ENCODE results near the gene G0S2. TPM values are rescaled to one million over a fixed set of nuclear protein-coding genes. Genes with fewer than 3 reads are reported as not detected.
A peak's percentile ranks its signal among the peaks of the same experiment; 100 is the strongest.

The G0S2 gene
- total RNA-seq, 2 donors from 2014 or later = 11.0 to 83.5 TPM

GRCh38 chr1:209650454-209650853, 24.8 kb upstream of the G0S2 start:
- DNase-seq (ENCODE audit: low spot score) = no peak
- H3K4me3 ChIP-seq = no peak overlapping the region
- H3K9me3 ChIP-seq = no peaks in the 10 kb centered on the region
- no peak for ATAC-seq (ENCODE audit: insufficient number of reproducible peaks, low FRiP score, low read depth)
- TF ChIP-seq CTCF (IDR thresholded peaks at IDR 0.05) = no peak
- peak overlapping the region in 1 of 2 donors; percentile 22 for H3K27ac ChIP-seq
- no peaks in the 10 kb centered on the region for H3K36me3 ChIP-seq
- no peaks in the 10 kb centered on the region for H3K27me3 ChIP-seq (replicated peaks; ENCODE audit: insufficient read depth)
- H3K4me1 ChIP-seq (ENCODE audit: control insufficient read depth in 1 of 2, low read depth in 2 of 2) = peaks cover 25 to 46% of the 10 kb centered on the region in 2 donors

DNA sequence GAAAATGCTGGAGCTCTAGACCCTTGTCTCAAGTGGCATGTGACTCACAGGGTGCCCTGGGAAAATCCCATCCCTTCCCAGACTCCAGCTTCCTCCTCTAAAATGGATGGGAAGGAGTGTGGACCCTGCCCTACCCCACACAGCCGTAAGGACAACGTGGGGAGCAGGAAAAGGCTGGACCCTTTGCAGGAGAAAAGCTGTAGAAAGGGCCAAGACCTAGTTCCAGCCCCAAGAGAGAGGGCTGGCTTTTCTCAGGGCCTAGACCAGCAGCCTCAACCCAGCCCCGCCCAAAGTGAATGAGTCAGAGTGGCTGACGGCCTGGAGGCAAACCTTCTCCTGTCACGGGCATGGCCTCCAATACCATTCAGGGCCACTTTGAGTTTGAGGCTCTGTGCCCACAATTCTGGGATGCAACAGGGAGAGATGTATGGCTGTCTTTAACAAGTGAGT, 24.0 kb upstream of the G0S2 start:
- no peak for DNase-seq (ENCODE audit: low spot score)
- Histone ChIP-seq H3K27me3 (replicated peaks; ENCODE audit: insufficient read depth) (no peaks in the 10 kb centered on the region), H3K36me3 (no peaks in the 10 kb centered on the region), H3K4me1 (ENCODE audit: control insufficient read depth in 1 of 2, low read depth in 2 of 2) (peaks cover 25 to 46% of the 10 kb centered on the region in 2 donors), H3K9me3 (no peaks in the 10 kb centered on the region), H3K27ac (peak overlapping the region in 1 of 2 donors; percentile 22), H3K4me3 (no peak overlapping the region)
- peak; percentile 26 for ATAC-seq (ENCODE audit: insufficient number of reproducible peaks, low FRiP score, low read depth)
- no peak for TF ChIP-seq CTCF (IDR thresholded peaks at IDR 0.05)

DNA sequence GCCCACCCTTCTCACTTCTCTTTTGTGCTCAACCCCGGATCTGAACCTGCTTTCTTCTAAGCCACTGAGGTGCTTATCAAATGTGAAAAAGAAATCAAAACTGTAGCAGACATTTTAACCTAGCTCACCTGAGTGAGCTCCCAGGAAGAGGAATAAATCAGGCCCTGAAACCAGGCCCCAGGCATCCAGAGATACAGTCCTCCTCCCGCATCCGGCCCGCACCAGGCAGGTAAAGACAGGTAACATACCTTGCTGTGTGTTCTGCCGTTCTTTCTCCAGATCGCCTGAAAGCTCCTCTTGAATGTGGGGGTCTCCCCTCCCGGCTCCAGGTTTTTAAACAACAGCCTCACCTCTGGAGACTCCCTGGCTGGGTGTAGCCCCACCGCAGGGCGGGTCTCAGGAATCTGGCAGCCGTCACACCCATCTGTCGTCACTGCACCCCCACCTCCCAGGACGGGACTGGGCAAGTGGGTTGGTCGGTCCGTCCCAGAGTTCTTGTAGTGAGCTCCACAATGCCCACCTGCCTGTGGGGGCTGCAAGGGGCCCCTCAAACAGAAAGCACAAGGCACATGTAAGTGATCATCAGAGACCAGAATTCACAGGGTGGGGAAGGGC, 23.0 kb upstream of the G0S2 start, which contains the start of gene LAMB3:
Gene LAMB3, minus strand, starts transcription at position 305 of the 615 bp plus-strand sequence. CDS start 1,481 bp downstream, outside the sequence.
- TF ChIP-seq CTCF (IDR thresholded peaks at IDR 0.05) = no peak
- no peak for DNase-seq (ENCODE audit: low spot score)
- Histone ChIP-seq H3K27ac (no peak within 1 kb of the TSS), H3K9me3 (no peaks in the 10 kb centered on the region), H3K4me1 (ENCODE audit: control insufficient read depth in 1 of 2, low read depth in 2 of 2) (peaks cover 25 to 46% of the 10 kb centered on the region in 2 donors), H3K36me3 (no peaks in the 10 kb centered on the region), H3K27me3 (replicated peaks; ENCODE audit: insufficient read depth) (no peaks in the 10 kb centered on the region), H3K4me3 (no peak within 1 kb of the TSS)
- ATAC-seq (ENCODE audit: insufficient number of reproducible peaks, low FRiP score, low read depth) = no peak

DNA sequence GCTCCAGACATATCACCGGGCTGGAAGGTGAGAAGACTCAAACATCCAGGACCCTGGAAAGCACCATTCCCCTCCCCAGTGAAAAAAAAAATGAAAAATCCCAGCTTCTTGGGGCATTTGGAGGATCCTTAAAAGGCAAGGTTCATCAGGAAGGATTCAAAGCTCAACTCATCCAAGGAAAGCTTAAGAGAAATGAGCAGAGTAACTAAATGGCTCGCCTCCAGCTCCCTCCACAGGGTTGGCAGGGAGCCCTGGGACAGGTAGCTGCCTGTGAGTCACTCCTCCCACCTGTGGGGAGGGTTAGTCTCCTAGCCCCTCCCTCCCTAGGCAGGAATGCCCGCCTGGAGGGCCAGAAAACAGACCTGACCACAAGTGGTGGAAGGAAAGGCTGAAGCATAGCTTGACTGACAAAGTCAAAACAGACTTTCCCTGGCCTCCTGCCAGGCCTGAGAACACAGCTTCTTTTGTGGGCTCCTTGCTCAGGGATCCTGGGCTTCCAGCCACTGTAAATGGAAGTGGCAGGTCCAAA, 22.3 kb upstream of the G0S2 start:
- no peak for ATAC-seq (ENCODE audit: insufficient number of reproducible peaks, low FRiP score, low read depth)
- H3K9me3 ChIP-seq = no peaks in the 10 kb centered on the region
- no peak for TF ChIP-seq CTCF (IDR thresholded peaks at IDR 0.05)
- no peak overlapping the region for H3K4me3 ChIP-seq
- no peaks in the 10 kb centered on the region for H3K27me3 ChIP-seq (replicated peaks; ENCODE audit: insufficient read depth)
- no peak for DNase-seq (ENCODE audit: low spot score)
- no peak overlapping the region for H3K27ac ChIP-seq
- H3K36me3 ChIP-seq = no peaks in the 10 kb centered on the region
- H3K4me1 ChIP-seq (ENCODE audit: control insufficient read depth in 1 of 2, low read depth in 2 of 2) = peaks cover 25 to 46% of the 10 kb centered on the region in 2 donors

- ATAC-seq (ENCODE audit: insufficient number of reproducible peaks, low FRiP score, low read depth) (no peak), DNase-seq (ENCODE audit: low spot score) (no peak)
- no peak overlapping the region for H3K27ac ChIP-seq
- no peaks in the 10 kb centered on the region for H3K27me3 ChIP-seq (replicated peaks; ENCODE audit: insufficient read depth)
- TF ChIP-seq CTCF (IDR thresholded peaks at IDR 0.05) = no peak
- no peaks in the 10 kb centered on the region for H3K36me3 ChIP-seq
- H3K9me3 ChIP-seq = no peaks in the 10 kb centered on the region
- H3K4me1 ChIP-seq (ENCODE audit: control insufficient read depth in 1 of 2, low read depth in 2 of 2) = peaks cover 20 to 37% of the 10 kb centered on the region in 2 donors
- H3K4me3 ChIP-seq = no peak overlapping the region
These were observed 21.3 kb upstream of the G0S2 start for GRCh38 chr1:209653915-209654351.
